Adrenal gland (tissue), 12 donors: ENCODE results near the gene SLC25A17. TPM values are rescaled to one million over a fixed set of nuclear protein-coding genes. Genes with fewer than 3 reads are reported as not detected.
"Not testable (repeated sequence)": the region's sequence is repeated elsewhere in the genome, so short reads cannot be mapped to it uniquely, and the experiment has no call there.

Experiments
- DNase-seq, 7 donors: peaks; one replicate each; pipeline ENCODE4 v3.0.0-alpha.2; 2019 to 2020
- H3K27ac ChIP-seq, 5 donors: fragments of 200-600 bp; sonication (generic) in 4 of 5; 1 replicate in 3 of 5; 2 replicates in 2 of 5; pipeline versions ENCODE4 v1.5.1 to v1.8.0; 2016 to 2020; ENCODE audit warnings: mild to moderate bottlenecking in 1 of 5
- H3K27me3 ChIP-seq: fragments of 200-600 bp; 2 replicates; pipeline ENCODE4 v1.8.0; 2021
- H3K36me3 ChIP-seq, 2 donors: fragments of 200-600 bp; replicated peaks in 1 of 2; 1 replicate in 1 of 2; 2 replicates in 1 of 2; pipeline versions ENCODE4 v1.5.1 to v1.8.0; 2018 to 2022
- H3K4me1 ChIP-seq, 2 donors: fragments of 200-600 bp; replicated peaks in 1 of 2; 1 replicate in 1 of 2; 2 replicates in 1 of 2; pipeline versions ENCODE4 v1.5.1 to v1.8.0; 2018 to 2021
- H3K4me3 ChIP-seq, 4 donors: fragments of 200-600 bp; sonication (generic) in 3 of 4; one replicate each; pipeline ENCODE4 v1.5.1; 2016 to 2018
- H3K9me3 ChIP-seq, 3 donors: fragments of 200-600 bp; sonication (generic) in 1 of 3; replicated peaks in 1 of 3; 1 replicate in 2 of 3; 2 replicates in 1 of 3; pipeline versions ENCODE4 v1.5.1 to v1.8.0; 2016 to 2021
- CTCF ChIP-seq, 6 experiments: fragments of 450-650 bp in 4 of 6; fragments of 200-600 bp in 2 of 6; sonication (generic) in 1 of 6; IDR thresholded peaks; 1 replicate in 5 of 6; 2 replicates in 1 of 6; pipeline versions ENCODE4 v1.5.1 to v1.8.0; 2016 to 2021; ENCODE audit warnings: antibody characterized with exemption in 6 of 6, mild to moderate bottlenecking in 2 of 6, moderate library complexity in 1 of 6
- POLR2A ChIP-seq, 2 donors: fragments of 450-650 bp; IDR thresholded peaks; one replicate each; pipeline ENCODE4 v1.6.1; 2017; ENCODE audit warnings: antibody characterized with exemption in 2 of 2, mild to moderate bottlenecking in 2 of 2, moderate library complexity in 1 of 2
- WGBS, 4 donors: extraction: QIAGEN DNeasy Blood & Tissue Kit in 2 of 4; methylation state at CpG; one replicate each; pipeline versions ENCODE4 v1.1.5 to v1.1.7; 2013 to 2017; 5-methylcytosine and 5-hydroxymethylcytosine counted together
- intact Hi-C, 2 donors: fragments of 100-400 bp; cut with DNase I; formaldehyde crosslinking; loops; one replicate each; pipeline versions ENCODE4 v1.14.1 to v1.15.0; 2022 to 2023
- polyA plus RNA-seq, 3 donors: library from polyadenylated mRNA; stranded (reverse); fragments of 200-250 nt in 2 of 3; fragments of 350-450 nt in 1 of 3; fragmentation: Illumina TruSeq in 1 of 3; extraction: RNeasy Lipid Tissue Mini Kit (QIAGEN cat#74804) in 1 of 3; gene quantifications; one replicate each; pipeline ENCODE4 v1.2.3, GENCODE V29; 2013 to 2014
- total RNA-seq, 9 donors: library from RNA; depleted of rRNA in 4 of 9; stranded (reverse); fragments of >200 nt in 4 of 9; fragments of 120-200 nt in 1 of 9; fragmentation: NEBNext Ultra II Directional in 1 of 9; extraction: Animal tissue kit (Norgen Biotek cat#: 25700) in 1 of 9; gene quantifications; one replicate each; pipeline versions ENCODE4 v1.1.0 to v1.2.4, GENCODE V29; 2013 to 2023
- donor health status: healthy with polysubstance abuse.
- donor health status: Bipolar disorder and iron deficiency.
- donor health status: DM: yes; HTN: yes; CAD: no.
- donor health status: DM: no; HTN: no; CAD: no.
- donor health status: DM: no; HTN: no; CAD: no.
- donor health status: DM: yes; HTN: yes; CAD: no.

SLC25A17 gene
- total and polyA plus RNA-seq, 12 donors: 13.2 to 40.8 (median 22.0) TPM

DNA sequence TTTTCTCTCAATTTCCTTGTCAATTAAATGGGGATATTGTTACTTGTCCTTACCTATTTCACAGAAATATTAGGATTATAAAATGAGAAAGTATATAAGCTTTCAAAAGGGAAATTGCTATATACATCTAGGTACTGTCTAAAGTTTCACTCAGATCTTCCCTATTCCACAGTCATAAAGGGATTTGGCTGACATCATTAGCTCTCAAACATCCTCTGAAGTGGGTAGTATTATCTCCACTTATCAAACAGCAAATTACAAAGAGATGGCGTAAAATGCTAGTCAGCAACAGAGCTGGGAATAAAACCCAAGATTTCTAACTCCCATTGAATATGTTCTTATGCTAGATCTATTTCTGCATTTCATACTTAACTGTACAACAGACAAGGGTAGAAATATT lies 50.9 kb downstream of the SLC25A17 start:
- 89 to 100% (median 97%) methylated on average over 1 of the region's 1 CpG for WGBS, 4 donors
- Histone ChIP-seq H3K27ac (no peak overlapping the region), H3K4me1 (no peaks in the 10 kb centered on the region), H3K9me3 (no peaks in the 10 kb centered on the region), H3K27me3 (no peaks in the 10 kb centered on the region), H3K36me3 (peaks cover 0 to 34% of the 10 kb centered on the region in 2 donors), H3K4me3 (no peak overlapping the region)
- intact Hi-C loops: no loop called here
- no peak for TF ChIP-seq CTCF (IDR thresholded peaks at IDR 0.05)
- TF ChIP-seq POLR2A (IDR thresholded peaks at IDR 0.05): no peak
- DNase-seq: no peak

DNA sequence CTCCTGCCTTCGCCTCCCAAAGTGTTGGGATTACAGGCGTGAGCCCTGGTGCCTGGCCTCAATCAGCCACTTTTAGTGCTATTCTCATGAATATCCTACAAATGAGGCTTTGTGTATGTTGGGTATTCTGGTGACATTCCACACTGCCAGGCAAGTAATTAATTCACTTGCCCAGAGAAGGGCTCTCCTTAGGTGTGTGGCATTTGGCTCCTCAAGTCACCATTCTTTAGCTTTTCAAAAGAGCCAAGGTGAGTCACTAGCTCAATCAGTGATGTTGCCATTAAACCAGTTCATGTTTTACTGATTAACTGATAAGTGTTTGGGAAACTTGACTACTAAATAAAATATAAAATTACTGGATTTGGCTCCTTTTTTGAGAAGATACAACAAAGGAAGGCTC lies 52.2 kb downstream of the SLC25A17 start:
- 86 to 100% (median 98%) methylated on average over 2 of the region's 2 CpGs for WGBS, 4 donors
- TF ChIP-seq CTCF (IDR thresholded peaks at IDR 0.05): no peak
- TF ChIP-seq POLR2A (IDR thresholded peaks at IDR 0.05): no peak
- Histone ChIP-seq H3K4me1 (no peaks in the 10 kb centered on the region), H3K27ac (no peak overlapping the region), H3K4me3 (no peak overlapping the region), H3K9me3 (no peaks in the 10 kb centered on the region), H3K27me3 (no peaks in the 10 kb centered on the region), H3K36me3 (peaks cover 0 to 21% of the 10 kb centered on the region in 2 donors)
- intact Hi-C loops: no loop called here
- DNase-seq: no peak

- Histone ChIP-seq H3K36me3 (peaks cover 0 to 2% of the 10 kb centered on the region in 2 donors), H3K27me3 (no peaks in the 10 kb centered on the region), H3K4me1 (no peaks in the 10 kb centered on the region), H3K9me3 (no peaks in the 10 kb centered on the region), H3K27ac (no peak overlapping the region), H3K4me3 (no peak overlapping the region)
- TF ChIP-seq POLR2A (IDR thresholded peaks at IDR 0.05) (no peak), CTCF (IDR thresholded peaks at IDR 0.05) (no peak)
- no peak for DNase-seq
- intact Hi-C loops: no loop called here
- WGBS, 4 donors: 64 to 76% (median 73%) methylated on average over 6 of the region's 6 CpGs
These were observed 54.2 kb downstream of the SLC25A17 start for GRCh38 chr22:40764763-40765441.

- 79 to 87% (median 84%) methylated on average over 6 of the region's 6 CpGs for WGBS, 4 donors
- H3K36me3 ChIP-seq: no peaks in the 10 kb centered on the region
- H3K27me3 ChIP-seq: no peaks in the 10 kb centered on the region
- H3K4me1 ChIP-seq: no peaks in the 10 kb centered on the region
- no peak for TF ChIP-seq POLR2A (IDR thresholded peaks at IDR 0.05)
- intact Hi-C loops: loop anchor here (5.0 kb wide), 1 partner anchor 77 kb away; no protein-coding TSS in a partner anchor
- H3K9me3 ChIP-seq: no peaks in the 10 kb centered on the region
- no peak overlapping the region for H3K27ac ChIP-seq
- DNase-seq: peak in 1 of 7 donors; percentile 16
- no peak overlapping the region for H3K4me3 ChIP-seq
These were observed 59.8 kb downstream of the SLC25A17 start for GRCh38 chr22:40759294-40759840.

- not testable (repeated sequence) for H3K4me3 ChIP-seq, H3K27ac ChIP-seq, H3K4me1 ChIP-seq, H3K36me3 ChIP-seq, H3K9me3 ChIP-seq, DNase-seq, H3K27me3 ChIP-seq
- WGBS, 4 donors: 87 to 94% (median 93%) methylated on average over 13 of the region's 13 CpGs
- intact Hi-C loops: loop anchor here (5.0 kb wide), 1 partner anchor 77 kb away; no protein-coding TSS in a partner anchor
These were observed 60.3 kb downstream of the SLC25A17 start for GRCh38 chr22:40758851-40759250.
